GM21786 (cell line): ENCODE data around the gene ACP6.

Experiments
- ATAC-seq: cut with Tn5 transposase; IDR thresholded peaks from one replicate; pipeline ENCODE4 v1.9.1; 2021; ENCODE audit not compliant: unreplicated experiment

Gene ACP6

GRCh38 chr1:147651466-147651865 is 18.9 kb downstream of the ACP6 start:
- ATAC-seq = no peak

GRCh38 chr1:147648933-147649332 is 21.4 kb downstream of the ACP6 start:
- ATAC-seq = no peak

GRCh38 chr1:147647796-147648633 is 22.3 kb downstream of the ACP6 start:
- no peak for ATAC-seq

- no peak for ATAC-seq
Measured at GRCh38 chr1:147643974-147644373, 26.4 kb downstream of the ACP6 start.

GRCh38 chr1:147641695-147642592 is 28.4 kb downstream of the ACP6 start:
- no peak for ATAC-seq

- ATAC-seq = no peak
Measured at GRCh38 chr1:147641291-147641690, 29.0 kb downstream of the ACP6 start.

- peak; percentile 89 for ATAC-seq
Measured at GRCh38 chr1:147640553-147641165, 29.7 kb downstream of the ACP6 start.

GRCh38 chr1:147636314-147636713 is 34.0 kb downstream of the ACP6 start:
- ATAC-seq = no peak

- no peak for ATAC-seq
Measured at GRCh38 chr1:147635342-147635741, 35.0 kb downstream of the ACP6 start.

GRCh38 chr1:147634645-147635044 is 35.7 kb downstream of the ACP6 start:
- ATAC-seq = no peak

GRCh38 chr1:147633759-147634158 is 36.6 kb downstream of the ACP6 start:
- ATAC-seq = no peak

GRCh38 chr1:147631839-147632238 is 38.5 kb downstream of the ACP6 start:
- no peak for ATAC-seq

- no peak for ATAC-seq
Measured at GRCh38 chr1:147630447-147630846, 39.9 kb downstream of the ACP6 start.

GRCh38 chr1:147630022-147630421 is 40.3 kb downstream of the ACP6 start:
- no peak for ATAC-seq

GRCh38 chr1:147628441-147628840 is 41.9 kb downstream of the ACP6 start:
- ATAC-seq = no peak

GRCh38 chr1:147627435-147628110 is 42.8 kb downstream of the ACP6 start:
- peak; percentile 52 for ATAC-seq

- ATAC-seq = no peak
Measured at GRCh38 chr1:147626739-147627138, 43.6 kb downstream of the ACP6 start.

- no peak for ATAC-seq
Measured at GRCh38 chr1:147626291-147626690, 44.0 kb downstream of the ACP6 start.

GRCh38 chr1:147625362-147625995 is 44.8 kb downstream of the ACP6 start:
- no peak for ATAC-seq

- no peak for ATAC-seq
Measured at GRCh38 chr1:147624529-147624928, 45.8 kb downstream of the ACP6 start.
